Stimulated activated CD8-positive, alpha-beta memory T cell treated with anti-CD3 and anti-CD28 coated beads, Interleukin-15, amount 100 ng/mL, for 48 hours (primary cell): ENCODE results near the gene HYOU1.
"Not testable (repeated sequence)": the region's sequence is repeated elsewhere in the genome, so short reads cannot be mapped to it uniquely, and the experiment has no call there.

Experiments
- DNase-seq, 2 donors: peaks; one replicate each; pipeline ENCODE4 v3.0.0-alpha.2; 2020; ENCODE audit warnings: low read depth in 2 of 2

HYOU1 gene

DNA sequence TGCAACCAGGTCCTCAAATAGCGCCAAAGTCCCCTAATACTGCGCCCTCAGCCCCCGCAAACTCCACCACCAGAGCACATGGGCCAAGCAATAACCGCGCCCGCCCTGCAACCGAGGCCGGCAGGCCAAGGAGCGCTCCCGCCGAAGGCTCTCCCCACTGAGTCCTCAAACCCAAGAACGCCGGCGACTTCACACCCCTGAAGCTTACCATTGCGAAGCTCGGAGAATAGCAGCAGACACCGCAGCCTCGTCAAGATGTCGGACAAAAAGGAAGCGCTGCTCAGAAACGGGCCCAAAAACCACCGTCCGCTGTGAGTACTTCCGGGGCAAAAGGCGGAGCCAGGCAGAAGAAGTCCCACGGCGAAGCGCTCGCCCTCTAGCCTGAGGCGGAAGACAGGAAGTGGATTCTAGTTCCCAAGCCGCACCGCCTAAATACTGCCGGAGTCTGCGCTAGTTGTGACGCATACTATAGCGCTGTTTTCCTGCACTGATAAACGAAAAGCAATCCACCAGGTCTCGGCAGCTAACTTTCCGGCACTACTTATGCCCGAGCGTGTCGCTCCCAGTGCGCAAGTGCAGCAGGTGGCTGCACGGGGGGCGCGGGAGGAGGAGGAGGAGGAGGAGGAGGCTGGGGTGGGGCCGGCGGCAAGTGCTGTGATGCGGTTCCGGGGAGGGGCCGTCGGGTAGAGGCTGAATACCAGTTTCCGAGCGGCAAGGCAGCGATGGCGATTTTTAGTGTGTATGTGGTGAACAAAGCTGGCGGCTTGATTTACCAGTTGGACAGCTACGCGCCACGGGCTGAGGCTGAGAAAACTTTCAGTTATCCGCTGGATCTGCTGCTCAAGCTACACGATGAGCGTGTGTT is 38.7 kb downstream of the HYOU1 start, which contains the start of the genes RPS25 and TRAPPC4:
Gene RPS25 (minus strand): TSS at position 270 of the 865 bp plus-strand sequence. CDS start 59 bp downstream, at position 211.
Gene TRAPPC4 (plus strand): TSS at position 693 of the 865 bp plus-strand sequence. CDS start 30 bp downstream, at position 723.
- peak; percentile 92 for DNase-seq

DNA sequence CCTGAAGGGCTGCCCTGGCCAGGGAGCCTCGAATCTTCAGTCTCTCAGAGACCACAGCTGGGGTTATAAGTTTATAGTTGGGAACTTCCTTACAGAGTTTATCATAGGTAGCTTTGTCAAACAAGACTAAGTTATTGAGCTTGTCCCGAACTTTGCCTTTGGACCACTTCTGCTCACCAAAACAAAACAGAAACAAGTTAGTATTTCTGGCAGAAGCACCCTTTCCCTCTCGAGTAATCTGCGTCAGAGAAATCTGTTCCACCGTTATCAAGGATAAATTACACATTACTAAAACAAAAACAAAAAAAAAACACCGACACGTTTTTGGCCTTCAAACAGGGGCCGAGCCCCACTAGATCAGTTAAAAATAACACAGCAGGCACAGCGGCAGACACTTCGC is 39.6 kb downstream of the HYOU1 start:
- not testable (repeated sequence) for DNase-seq

GRCh38 chr11:119016216-119017009 is 40.6 kb downstream of the HYOU1 start:
- DNase-seq = no peak

DNA sequence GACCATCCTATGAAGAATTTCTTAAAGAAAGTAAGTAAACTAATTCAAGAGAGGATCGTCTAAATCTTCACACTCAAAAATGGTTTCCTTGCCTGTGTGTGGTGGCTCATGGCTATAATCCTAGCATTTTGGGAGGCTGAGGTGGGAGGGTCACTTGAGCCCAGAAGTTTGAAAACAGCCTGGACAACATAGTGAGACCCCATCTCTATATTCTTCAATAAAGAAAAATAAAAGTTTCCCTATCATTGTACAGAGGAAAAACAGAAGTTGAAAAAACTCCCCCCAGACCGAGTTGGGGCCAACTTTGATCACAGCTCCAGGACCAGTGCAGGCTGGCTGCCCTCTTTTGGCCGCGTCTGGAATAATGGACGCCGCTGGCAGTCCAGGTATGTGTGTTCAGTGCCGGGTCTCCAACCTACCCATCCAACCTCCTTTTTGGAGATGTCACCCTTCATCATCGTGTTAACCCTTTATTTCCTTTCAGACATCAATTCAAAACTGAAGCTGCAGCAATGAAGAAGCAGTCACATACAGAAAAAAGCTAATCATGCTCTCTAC is 41.9 kb downstream of the HYOU1 start:
- no peak for DNase-seq

DNA sequence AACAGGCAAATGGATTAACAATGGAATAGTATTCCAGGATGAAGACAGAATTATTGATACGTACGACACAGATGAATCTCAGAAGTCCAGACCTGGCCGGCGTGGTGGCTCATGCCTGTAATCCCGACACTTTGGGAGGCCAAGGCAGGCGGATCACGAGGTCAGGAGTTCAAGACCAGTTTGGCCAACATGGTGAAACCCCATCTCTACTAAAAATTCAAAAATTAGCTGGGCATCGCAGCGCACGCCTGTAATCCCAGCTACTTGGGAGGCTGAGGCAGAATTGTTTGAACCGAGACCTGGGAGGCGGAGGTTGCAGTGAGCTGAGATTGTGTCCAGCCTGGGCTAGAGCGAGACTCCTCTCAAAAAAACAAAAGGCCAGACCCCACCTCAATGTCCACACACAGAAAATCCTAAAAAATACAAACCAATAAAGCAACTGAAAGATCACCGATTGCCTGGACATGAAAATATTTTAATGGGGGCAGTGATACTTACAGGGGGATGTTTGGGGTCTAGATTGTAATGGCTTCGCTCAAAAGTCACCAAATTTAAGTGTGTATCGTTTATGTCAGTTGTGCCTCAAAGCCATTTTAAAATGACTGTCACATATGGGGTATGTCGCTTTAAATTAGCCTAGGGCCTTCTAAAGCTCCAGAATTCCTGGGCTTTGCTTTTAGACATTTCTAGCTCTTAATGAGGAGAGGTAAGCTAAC is 42.6 kb downstream of the HYOU1 start:
- DNase-seq = no peak

DNA sequence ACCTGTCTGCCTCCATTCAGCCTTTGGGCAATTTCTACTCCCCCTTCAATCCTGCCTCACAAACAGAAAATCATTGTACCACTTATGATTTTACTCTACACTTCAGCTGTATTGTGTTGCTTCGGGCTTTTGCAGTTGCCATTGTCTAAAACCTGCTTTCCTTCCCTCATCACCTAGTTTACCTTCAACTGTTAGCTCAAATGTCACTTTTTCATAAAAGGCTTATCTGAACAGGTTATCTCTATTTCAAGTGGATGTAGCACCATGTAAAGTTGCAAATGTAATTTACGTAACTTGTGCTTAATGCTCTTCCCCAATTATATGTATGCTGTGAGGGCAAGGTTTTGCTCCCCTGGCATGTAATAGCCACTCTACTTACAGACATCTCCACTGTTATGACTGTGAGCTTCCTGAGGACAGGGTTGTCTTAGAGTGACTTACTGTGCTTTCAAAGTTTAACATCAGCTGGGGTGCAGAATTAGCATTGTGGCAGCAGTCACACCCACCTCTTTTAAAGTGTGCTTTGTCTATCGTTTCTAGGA is 44.3 kb downstream of the HYOU1 start:
- DNase-seq = no peak

DNA sequence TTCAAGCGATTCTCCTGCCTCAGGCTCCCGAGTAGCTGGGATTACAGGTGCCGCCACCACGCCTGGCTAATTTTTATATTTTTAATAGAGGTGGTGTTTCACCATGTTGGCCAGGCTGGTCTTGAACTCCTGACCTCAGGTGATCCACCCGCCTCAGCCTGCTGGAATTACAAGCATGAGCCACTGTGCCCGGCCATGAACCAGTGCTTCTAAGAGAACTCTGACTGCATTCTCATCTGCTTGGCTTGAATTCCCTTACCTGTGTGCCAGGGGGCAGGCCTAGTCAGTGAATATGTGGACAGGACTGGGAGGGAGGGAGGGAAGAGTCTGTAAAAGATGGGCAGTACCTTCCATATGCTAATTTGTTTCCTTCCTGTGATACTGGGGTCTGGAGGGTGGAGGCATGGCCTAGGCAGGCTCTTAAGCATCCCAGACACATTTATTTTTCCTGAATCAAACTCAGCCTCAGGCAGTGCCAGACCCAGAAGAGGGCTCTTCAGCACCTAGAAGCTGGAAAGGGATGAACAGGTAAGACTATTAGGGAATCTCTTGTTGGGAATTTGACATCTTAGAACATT is 45.4 kb downstream of the HYOU1 start:
- no peak for DNase-seq

- DNase-seq = no peak
Measured at GRCh38 chr11:119006656-119007055, 50.3 kb downstream of the HYOU1 start.

DNA sequence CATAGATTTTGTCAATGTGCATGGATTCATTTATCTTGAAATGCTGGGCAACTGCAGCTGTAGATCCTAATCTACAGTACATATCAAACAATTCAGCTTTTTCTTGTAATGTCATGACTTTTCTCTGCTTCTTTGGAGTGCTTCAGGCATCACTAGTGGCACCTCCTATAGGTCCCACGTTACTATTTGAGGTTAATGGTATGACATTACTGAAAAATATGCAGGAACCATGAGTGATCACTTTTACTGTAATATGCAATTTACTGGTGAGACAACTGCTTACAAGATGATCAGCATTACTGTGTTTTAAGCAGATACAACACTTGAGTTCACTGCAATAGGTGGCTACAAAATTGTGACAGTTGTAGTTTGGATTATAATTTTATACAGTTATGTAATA is 56.1 kb downstream of the HYOU1 start:
- DNase-seq = no peak

DNA sequence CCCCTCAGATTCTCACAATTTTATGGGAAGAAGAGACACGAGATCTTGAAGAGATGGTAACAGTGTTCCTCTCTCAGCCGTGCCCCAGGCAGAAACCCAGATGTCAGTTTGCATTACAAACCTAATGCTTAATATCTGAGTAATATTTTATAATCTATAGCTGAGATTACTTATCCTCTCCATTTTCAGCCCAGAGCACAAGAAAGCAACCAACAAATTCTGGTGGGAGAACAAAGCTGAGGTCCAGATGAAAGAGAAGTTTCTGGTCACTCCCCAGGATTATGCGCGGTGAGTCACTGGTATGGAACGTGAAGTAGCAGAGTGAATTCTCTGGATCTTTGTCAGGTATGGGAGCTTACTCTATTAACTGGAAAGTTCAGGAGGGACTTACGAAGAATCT is 58.2 kb downstream of the HYOU1 start:
- DNase-seq = no peak

DNA sequence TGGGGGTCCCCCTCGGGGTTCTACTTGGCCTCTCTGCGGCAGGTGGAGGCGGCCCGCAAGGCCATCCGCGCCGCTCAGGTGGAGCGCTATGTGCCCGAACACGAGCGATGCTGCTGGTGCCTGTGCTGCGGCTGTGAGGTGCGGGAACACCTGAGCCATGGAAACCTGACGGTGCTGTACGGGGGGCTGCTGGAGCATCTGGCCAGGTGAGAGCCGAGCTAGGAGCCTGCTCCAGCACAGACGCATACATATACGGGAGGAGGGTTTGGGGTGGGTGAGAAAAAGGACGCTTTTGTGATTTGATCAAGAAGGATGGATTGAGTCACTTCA is 58.7 kb downstream of the HYOU1 start:
- DNase-seq = no peak

DNA sequence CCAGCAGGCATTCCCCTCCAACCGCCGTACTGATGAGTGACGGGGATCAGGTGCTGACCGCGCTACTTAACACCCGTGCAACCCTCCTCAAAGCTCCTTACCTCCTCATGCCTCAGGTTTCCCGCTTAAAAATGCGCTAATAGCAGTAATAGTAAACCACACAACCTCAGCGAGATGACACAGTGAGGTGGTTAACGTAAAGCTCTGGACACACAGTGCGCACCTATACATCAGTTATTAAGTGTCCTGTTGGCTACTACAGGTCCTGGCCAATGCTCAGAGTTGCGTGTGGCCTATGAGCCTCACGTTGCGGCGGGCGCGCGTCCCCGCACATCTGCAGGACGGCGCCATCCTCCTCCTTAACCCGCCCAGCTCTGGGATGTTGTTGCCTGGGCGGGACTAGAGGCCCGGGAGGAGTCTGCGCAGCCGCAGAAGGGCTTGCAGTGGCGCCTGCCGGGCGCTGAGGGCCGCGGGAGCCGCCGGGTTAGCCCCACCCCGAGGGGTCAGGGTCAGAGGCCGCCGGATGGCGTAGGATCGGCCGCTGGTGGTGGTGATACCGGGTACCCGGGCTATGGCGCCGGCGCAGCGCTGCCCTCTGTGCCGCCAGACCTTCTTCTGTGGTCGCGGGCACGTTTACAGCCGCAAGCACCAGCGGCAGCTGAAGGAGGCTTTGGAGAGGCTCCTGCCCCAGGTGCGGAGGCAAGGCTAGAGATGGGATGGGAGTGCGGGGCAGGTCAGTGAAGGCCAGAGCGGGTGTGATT is 59.2 kb downstream of the HYOU1 start, which contains the start of gene CENATAC:
Gene CENATAC (plus strand): TSS at position 512 of the 761 bp plus-strand sequence. CDS start 60 bp downstream, at position 572.
- peak; percentile 94 to 96 for DNase-seq

- DNase-seq = peak in 1 of 2 donors; percentile 35
Measured at GRCh38 chr11:118996926-118997626, 59.9 kb downstream of the HYOU1 start.
